Measurements from ENCODE around the gene NAGK. TPM values are rescaled to one million over a fixed set of nuclear protein-coding genes. Genes with fewer than 3 reads are reported as not detected.
A peak's percentile ranks its signal among the peaks of the same experiment; 100 is the strongest.
"Not testable (repeated sequence)": the region's sequence is repeated elsewhere in the genome, so short reads cannot be mapped to it uniquely, and the experiment has no call there.

Gene NAGK
- total RNA-seq, 1 donor from 2014 or later = 150 TPM

GRCh38 chr2:71089475-71089874 is 21.0 kb downstream of the NAGK start:
- DNase-seq; H3K9me3 ChIP-seq; ATAC-seq; H3K36me3 ChIP-seq; H3K4me1 ChIP-seq; H3K27ac ChIP-seq; H3K4me3 ChIP-seq; intact Hi-C loops (cut with DNase I); H3K27me3 ChIP-seq (ENCODE audit: low read depth): not testable (repeated sequence)

- H3K4me1 ChIP-seq; DNase-seq; H3K9me3 ChIP-seq; intact Hi-C loops (cut with DNase I); H3K36me3 ChIP-seq; H3K27me3 ChIP-seq (ENCODE audit: low read depth); H3K4me3 ChIP-seq; ATAC-seq; H3K27ac ChIP-seq: not testable (repeated sequence)
Observed at GRCh38 chr2:71091808-71092207, 23.4 kb downstream of the NAGK start.

GRCh38 chr2:71092491-71093260 is 24.2 kb downstream of the NAGK start:
- intact Hi-C loops (cut with DNase I); H3K4me1 ChIP-seq; H3K36me3 ChIP-seq; ATAC-seq; H3K9me3 ChIP-seq; H3K27ac ChIP-seq; H3K4me3 ChIP-seq; DNase-seq; H3K27me3 ChIP-seq (ENCODE audit: low read depth): not testable (repeated sequence)

- Histone ChIP-seq H3K4me3 (no peak overlapping the region), H3K27me3 (ENCODE audit: low read depth) (no peaks in the 10 kb centered on the region), H3K4me1 (no peaks in the 10 kb centered on the region), H3K36me3 (no peaks in the 10 kb centered on the region), H3K27ac (no peak overlapping the region), H3K9me3 (no peaks in the 10 kb centered on the region)
- peak; percentile 86 for ATAC-seq
- intact Hi-C loops (cut with DNase I) = no loop called here
- peak; percentile 62 for DNase-seq
- TF ChIP-seq CTCF (IDR thresholded peaks at IDR 0.05) = peak; percentile 76
Observed at GRCh38 chr2:71100195-71100964, 31.9 kb downstream of the NAGK start.

- H3K9me3 ChIP-seq = no peaks in the 10 kb centered on the region
- DNase-seq (no peak), ATAC-seq (no peak)
- intact Hi-C loops (cut with DNase I) = no loop called here
- no peak overlapping the region for H3K27ac ChIP-seq
- H3K27me3 ChIP-seq (ENCODE audit: low read depth) = no peaks in the 10 kb centered on the region
- TF ChIP-seq CTCF (IDR thresholded peaks at IDR 0.05) = no peak
- H3K4me3 ChIP-seq = no peak overlapping the region
- no peaks in the 10 kb centered on the region for H3K36me3 ChIP-seq
- H3K4me1 ChIP-seq = no peaks in the 10 kb centered on the region
Observed at GRCh38 chr2:71101656-71102055, 33.2 kb downstream of the NAGK start.

- H3K4me3 ChIP-seq = no peak overlapping the region
- no peaks in the 10 kb centered on the region for H3K9me3 ChIP-seq
- DNase-seq (no peak), ATAC-seq (no peak)
- H3K4me1 ChIP-seq = no peaks in the 10 kb centered on the region
- intact Hi-C loops (cut with DNase I) = no loop called here
- TF ChIP-seq CTCF (IDR thresholded peaks at IDR 0.05) = no peak
- no peak overlapping the region for H3K27ac ChIP-seq
- peaks cover 2% of the 10 kb centered on the region for H3K36me3 ChIP-seq
- no peaks in the 10 kb centered on the region for H3K27me3 ChIP-seq (ENCODE audit: low read depth)
Observed at GRCh38 chr2:71102981-71103681, 34.7 kb downstream of the NAGK start.

Data from lower lobe of right lung (tissue), 2 donors.